Aorta (tissue), 5 donors: ENCODE results near the gene CDC27. TPM values are rescaled to one million over a fixed set of nuclear protein-coding genes. Genes with fewer than 3 reads are reported as not detected.

ENCODE experiments used
- ATAC-seq: fragments of 200-7000 bp; cut with Tn5 transposase; one replicate; pipeline ENCODE4 v1.9.1; 2022; ENCODE audit warnings: moderate library complexity; ENCODE audit not compliant: low FRiP score
- DNase-seq, 2 donors: peaks; one replicate each; pipeline ENCODE4 v3.0.0-alpha.2; 2020
- H3K27ac ChIP-seq, 2 donors: one replicate each; pipeline ENCODE4 v1.5.1; 2013; ENCODE audit warnings: low read length in 2 of 2, mild to moderate bottlenecking in 2 of 2, moderate library complexity in 2 of 2, control low read depth in 1 of 2, inconsistent platforms in 1 of 2, low read depth in 1 of 2
- H3K27me3 ChIP-seq, 2 donors: one replicate each; pipeline ENCODE4 v1.6.1; 2013; ENCODE audit warnings: control low read depth in 1 of 2, low read length in 1 of 2, mild to moderate bottlenecking in 1 of 2, moderate library complexity in 1 of 2; ENCODE audit not compliant: insufficient read depth in 2 of 2, control insufficient read depth in 1 of 2
- H3K36me3 ChIP-seq, 2 donors: one replicate each; pipeline ENCODE4 v1.6.1; 2013; ENCODE audit warnings: control low read depth in 1 of 2, low read length in 1 of 2, mild to moderate bottlenecking in 1 of 2; ENCODE audit not compliant: insufficient read depth in 2 of 2, control insufficient read depth in 1 of 2
- H3K4me1 ChIP-seq, 2 donors: one replicate each; pipeline ENCODE4 v1.6.1; 2013; ENCODE audit warnings: low read length in 2 of 2, control low read depth in 1 of 2, mild to moderate bottlenecking in 1 of 2, moderate library complexity in 1 of 2; ENCODE audit not compliant: insufficient read depth in 2 of 2, control insufficient read depth in 1 of 2
- H3K4me3 ChIP-seq, 2 donors: one replicate each; pipeline ENCODE4 v1.5.1; 2013; ENCODE audit warnings: low read length in 2 of 2, control low read depth in 1 of 2, mild to moderate bottlenecking in 1 of 2
- H3K9me3 ChIP-seq: one replicate; pipeline ENCODE4 v1.6.1; 2013; ENCODE audit warnings: mild to moderate bottlenecking, low read length; ENCODE audit not compliant: control insufficient read depth
- WGBS, 2 donors: extraction: QIAGEN DNeasy Blood & Tissue Kit; methylation state at CpG; one replicate each; pipeline ENCODE4 v1.1.7; 2013; 5-methylcytosine and 5-hydroxymethylcytosine counted together
- intact Hi-C, 2 donors: fragments of 100-400 bp; cut with DNase I; formaldehyde crosslinking; loops; one replicate each; pipeline versions ENCODE4 v1.14.2 to v1.15.0; 2022
- polyA plus RNA-seq, 2 donors: library from polyadenylated mRNA; stranded (reverse); fragments of 200-250 nt; gene quantifications; one replicate each; pipeline ENCODE4 v1.2.3, GENCODE V29; 2013
- total RNA-seq, 2 donors: library from RNA; stranded (reverse); fragmentation: NEBNext Ultra II Directional; extraction: Animal tissue kit (Norgen Biotek cat#: 25700); gene quantifications; one replicate each; pipeline ENCODE4 v1.2.1, GENCODE V29; 2021
- donor health status: healthy with polysubstance abuse.
- donor health status: Bipolar disorder and iron deficiency.
- donor health status: DM: no; HTN: no; CAD: no.
- donor health status: DM: no; HTN: no; CAD: no.
- donor health status: DM: yes; HTN: yes; CAD: no.

Gene CDC27
- total and polyA plus RNA-seq, 4 donors: 12.1 to 123 (median 66.3) TPM

- intact Hi-C loops: no loop called here
- no peak overlapping the region for H3K4me3 ChIP-seq
Observed at GRCh38 chr17:47204722-47205418, 15.8 kb upstream of the CDC27 start.

GRCh38 chr17:47203984-47204721, 15.1 kb upstream of the CDC27 start:
- H3K27me3 ChIP-seq: no peaks in the 10 kb centered on the region
- no peaks in the 10 kb centered on the region for H3K9me3 ChIP-seq
- WGBS, 2 donors: 79 to 80% methylated on average over 6 of the region's 6 CpGs
- H3K4me1 ChIP-seq: no peaks in the 10 kb centered on the region
- no peak for ATAC-seq
- H3K36me3 ChIP-seq: no peaks in the 10 kb centered on the region
- intact Hi-C loops: no loop called here
- no peak for DNase-seq
- H3K27ac ChIP-seq: no peak overlapping the region
- H3K4me3 ChIP-seq: no peak overlapping the region

More at GRCh38 chr17:47204722-47205418, 15.8 kb upstream of the CDC27 start:
- peak overlapping the region; percentile 29 to 77 for H3K27ac ChIP-seq
- H3K4me1 ChIP-seq: no peaks in the 10 kb centered on the region
- peak; percentile 69 for ATAC-seq
- H3K9me3 ChIP-seq: no peaks in the 10 kb centered on the region
- WGBS, 2 donors: 10 to 12% methylated on average over 6 of the region's 6 CpGs
- no peaks in the 10 kb centered on the region for H3K27me3 ChIP-seq
- H3K36me3 ChIP-seq: no peaks in the 10 kb centered on the region
- peak in 1 of 2 donors; percentile 61 for DNase-seq

GRCh38 chr17:47201166-47201565, 12.1 kb upstream of the CDC27 start:
- no peak overlapping the region for H3K27ac ChIP-seq
- no peak overlapping the region for H3K4me3 ChIP-seq
- 85 to 93% methylated on average over 4 of the region's 4 CpGs for WGBS, 2 donors
- H3K4me1 ChIP-seq: no peaks in the 10 kb centered on the region
- no peaks in the 10 kb centered on the region for H3K27me3 ChIP-seq
- intact Hi-C loops: no loop called here
- no peak for DNase-seq
- H3K36me3 ChIP-seq: no peaks in the 10 kb centered on the region
- no peaks in the 10 kb centered on the region for H3K9me3 ChIP-seq
- no peak for ATAC-seq

- Histone ChIP-seq H3K27me3 (no peaks in the 10 kb centered on the region), H3K27ac (no peak overlapping the region), H3K9me3 (no peaks in the 10 kb centered on the region), H3K4me3 (no peak overlapping the region), H3K4me1 (no peaks in the 10 kb centered on the region), H3K36me3 (no peaks in the 10 kb centered on the region)
- intact Hi-C loops: no loop called here
- ATAC-seq: no peak
- no peak for DNase-seq
- WGBS, 2 donors: 85 to 88% methylated on average over 4 of the region's 4 CpGs
Observed at GRCh38 chr17:47200325-47200664, 11.2 kb upstream of the CDC27 start.

GRCh38 chr17:47199627-47200324, 10.7 kb upstream of the CDC27 start:
- no peaks in the 10 kb centered on the region for H3K36me3 ChIP-seq
- H3K4me3 ChIP-seq: no peak overlapping the region
- no peaks in the 10 kb centered on the region for H3K27me3 ChIP-seq
- DNase-seq: no peak
- no peaks in the 10 kb centered on the region for H3K9me3 ChIP-seq
- no peaks in the 10 kb centered on the region for H3K4me1 ChIP-seq
- intact Hi-C loops: no loop called here
- 97 to 98% methylated on average over 8 of the region's 8 CpGs for WGBS, 2 donors
- ATAC-seq: no peak
- H3K27ac ChIP-seq: no peak overlapping the region

GRCh38 chr17:47197821-47198220, 8.7 kb upstream of the CDC27 start:
- DNase-seq (no peak), ATAC-seq (no peak)
- no peak overlapping the region for H3K4me3 ChIP-seq

GRCh38 chr17:47193931-47194511, 4.9 kb upstream of the CDC27 start:
- Histone ChIP-seq H3K36me3 (no peaks in the 10 kb centered on the region), H3K4me1 (no peaks in the 10 kb centered on the region), H3K27ac (no peak overlapping the region), H3K9me3 (no peaks in the 10 kb centered on the region), H3K27me3 (no peaks in the 10 kb centered on the region), H3K4me3 (no peak overlapping the region)
- intact Hi-C loops: no loop called here
- ATAC-seq (no peak), DNase-seq (no peak)
- 97 to 99% methylated on average over 4 of the region's 4 CpGs for WGBS, 2 donors

More at GRCh38 chr17:47197821-47198220, 8.7 kb upstream of the CDC27 start:
- H3K27ac ChIP-seq: no peak overlapping the region
- no peaks in the 10 kb centered on the region for H3K4me1 ChIP-seq
- no peaks in the 10 kb centered on the region for H3K36me3 ChIP-seq
- H3K27me3 ChIP-seq: no peaks in the 10 kb centered on the region
- intact Hi-C loops: no loop called here
- no peaks in the 10 kb centered on the region for H3K9me3 ChIP-seq

GRCh38 chr17:47192554-47192953, 3.5 kb upstream of the CDC27 start:
- Histone ChIP-seq H3K27ac (no peak overlapping the region), H3K36me3 (no peaks in the 10 kb centered on the region), H3K4me1 (no peaks in the 10 kb centered on the region), H3K4me3 (no peak overlapping the region), H3K9me3 (no peaks in the 10 kb centered on the region), H3K27me3 (no peaks in the 10 kb centered on the region)
- WGBS, 2 donors: 64 to 73% methylated on average over 6 of the region's 6 CpGs
- intact Hi-C loops: no loop called here
- no peak for DNase-seq
- ATAC-seq: no peak
